ENCODE data around the gene MICAL1.

The MICAL1 gene

DNA sequence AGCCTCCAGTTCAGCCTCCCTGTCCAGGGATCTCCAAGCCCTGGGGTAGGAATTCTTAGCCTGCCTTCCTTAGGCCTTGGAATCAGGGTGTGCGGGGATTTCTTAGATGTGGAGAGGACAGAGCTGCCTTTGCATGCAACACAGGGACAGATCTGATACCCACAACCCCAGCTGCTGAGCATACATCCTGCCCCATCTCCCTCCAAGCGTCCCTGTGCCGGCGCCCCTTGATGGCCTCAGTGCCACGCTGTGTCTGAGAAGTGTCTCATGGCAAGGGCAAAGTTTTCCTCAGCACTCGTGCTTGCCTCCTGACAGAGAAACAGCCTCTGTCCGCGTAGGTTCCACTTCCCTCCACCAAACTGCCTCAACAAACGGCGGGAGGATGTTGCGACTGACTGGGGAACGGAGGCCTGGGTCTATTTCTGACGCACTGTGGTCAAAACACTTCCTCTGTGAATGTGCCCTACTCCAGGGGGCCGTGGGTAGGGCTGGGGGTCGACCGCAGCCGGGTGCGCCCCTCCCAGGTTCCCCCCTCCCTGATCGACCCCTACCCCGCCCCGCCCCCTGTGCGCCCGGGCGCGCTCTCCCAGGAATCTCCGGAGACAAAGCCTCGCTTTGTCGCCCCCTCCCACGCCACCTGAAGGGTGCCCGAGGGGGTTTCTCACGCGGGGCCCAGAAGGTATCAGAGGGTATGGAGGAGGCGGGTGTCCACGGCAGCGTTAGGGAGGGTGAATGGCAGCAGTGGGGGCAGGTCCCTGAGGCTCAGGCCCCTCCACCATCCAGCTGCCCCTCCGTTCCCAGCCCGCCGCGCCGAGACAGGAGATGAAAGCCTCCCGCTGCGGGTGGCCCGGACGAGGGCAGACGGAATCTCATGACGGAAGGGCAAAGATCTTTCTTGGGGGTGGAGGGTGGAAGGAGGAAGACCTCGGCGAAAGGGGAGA is 806 bp downstream of the MICAL1 start:
- TF ChIP-seq, protein P1, sequence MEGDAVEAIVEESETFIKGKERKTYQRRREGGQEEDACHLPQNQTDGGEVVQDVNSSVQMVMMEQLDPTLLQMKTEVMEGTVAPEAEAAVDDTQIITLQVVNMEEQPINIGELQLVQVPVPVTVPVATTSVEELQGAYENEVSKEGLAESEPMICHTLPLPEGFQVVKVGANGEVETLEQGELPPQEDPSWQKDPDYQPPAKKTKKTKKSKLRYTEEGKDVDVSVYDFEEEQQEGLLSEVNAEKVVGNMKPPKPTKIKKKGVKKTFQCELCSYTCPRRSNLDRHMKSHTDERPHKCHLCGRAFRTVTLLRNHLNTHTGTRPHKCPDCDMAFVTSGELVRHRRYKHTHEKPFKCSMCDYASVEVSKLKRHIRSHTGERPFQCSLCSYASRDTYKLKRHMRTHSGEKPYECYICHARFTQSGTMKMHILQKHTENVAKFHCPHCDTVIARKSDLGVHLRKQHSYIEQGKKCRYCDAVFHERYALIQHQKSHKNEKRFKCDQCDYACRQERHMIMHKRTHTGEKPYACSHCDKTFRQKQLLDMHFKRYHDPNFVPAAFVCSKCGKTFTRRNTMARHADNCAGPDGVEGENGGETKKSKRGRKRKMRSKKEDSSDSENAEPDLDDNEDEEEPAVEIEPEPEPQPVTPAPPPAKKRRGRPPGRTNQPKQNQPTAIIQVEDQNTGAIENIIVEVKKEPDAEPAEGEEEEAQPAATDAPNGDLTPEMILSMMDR (conservative IDR thresholded peaks at IDR 0.05; ENCODE audit: low read depth) = no peak
- no peak for DNase-seq (ENCODE audit: low spot score)
- ChIA-PET CTCF (interaction anchor here (0.7 to 0.8 kb wide), 2 partner anchors 12 to 651 kb away, joined by 3 to 5 read pairs; no protein-coding TSS in a partner anchor), POLR2A (ENCODE audit: low non-redundant PET) (no interaction called here)
- peak overlapping the region; percentile 87 for H3K27ac ChIP-seq

DNA sequence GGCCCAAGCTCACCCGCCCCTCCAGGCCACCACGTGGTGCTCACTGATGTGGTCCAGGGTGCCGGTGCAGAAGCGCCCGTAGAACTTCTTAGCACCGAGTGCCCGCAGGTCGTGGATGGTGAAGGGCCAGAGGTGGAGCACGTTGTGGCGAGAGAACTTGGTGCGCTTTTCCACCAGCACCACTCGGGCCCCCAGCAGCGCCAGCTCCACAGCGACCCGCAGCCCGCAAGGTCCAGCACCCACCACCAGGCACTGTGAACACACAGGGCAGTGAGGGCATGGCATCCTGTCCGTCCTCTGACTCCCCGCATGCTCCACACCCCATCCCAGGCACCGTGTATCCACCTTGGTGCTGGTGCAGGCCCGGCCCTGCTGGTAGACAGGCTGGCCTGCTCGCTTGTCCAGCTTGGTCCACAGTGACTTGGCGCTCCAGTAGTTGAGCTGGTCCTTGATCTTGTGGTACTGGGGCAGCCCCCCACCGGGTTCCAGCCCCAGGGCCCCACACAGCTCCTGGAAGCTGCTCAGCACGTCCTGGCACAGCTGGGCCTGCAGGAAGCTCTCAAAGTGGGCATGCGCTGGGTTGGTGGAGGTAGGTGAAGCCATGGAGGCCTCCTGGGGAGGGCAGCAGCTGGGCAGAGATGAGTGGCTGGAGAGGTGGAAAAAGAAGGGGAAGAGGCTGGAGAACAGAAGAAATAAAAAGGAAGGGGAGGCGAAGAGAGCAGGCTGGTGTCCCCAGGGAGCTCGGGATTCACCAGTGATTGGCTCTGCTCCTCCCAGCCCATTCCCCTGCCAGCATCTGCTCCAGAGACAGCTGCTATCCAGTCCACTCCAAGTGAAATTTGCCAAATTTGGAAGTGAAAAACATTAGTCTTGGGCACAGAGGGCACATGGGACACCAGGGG is 1.7 kb downstream of the MICAL1 start:
- ChIA-PET POLR2A (ENCODE audit: low non-redundant PET) (no interaction called here), CTCF (interaction anchor here (0.7 kb wide), 1 partner anchor 8 kb away, joined by 3 read pairs; no protein-coding TSS in a partner anchor)
- TF ChIP-seq, protein P1 (conservative IDR thresholded peaks at IDR 0.05; ENCODE audit: low read depth) = no peak
- peak overlapping the region; percentile 87 for H3K27ac ChIP-seq
- DNase-seq (ENCODE audit: low spot score) = no peak

DNA sequence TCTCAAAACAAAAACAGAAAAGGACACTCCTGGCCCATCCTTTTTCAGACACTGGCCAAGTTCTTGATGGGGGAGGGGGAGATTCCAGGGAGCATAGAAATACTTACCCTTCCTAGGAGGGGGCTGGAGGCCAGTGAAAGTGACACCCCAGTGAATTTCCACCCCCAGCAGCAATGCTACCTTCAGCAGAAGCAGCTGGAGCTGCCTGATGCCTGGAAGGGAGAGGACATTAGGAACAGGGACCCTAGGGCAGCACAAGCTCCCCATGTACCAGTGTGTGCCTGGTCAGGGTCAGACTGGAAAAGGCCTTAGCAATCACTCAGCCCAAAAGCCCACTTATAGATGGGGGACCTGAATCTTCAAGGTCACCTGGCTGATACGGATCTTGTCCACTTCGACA is 2.4 kb downstream of the MICAL1 start:
- TF ChIP-seq, protein P1 (conservative IDR thresholded peaks at IDR 0.05; ENCODE audit: low read depth) = no peak
- peak overlapping the region; percentile 87; the same call in 1 of the 2 replicates for H3K27ac ChIP-seq
- CTCF ChIA-PET = interaction anchor here (0.7 kb wide), 1 partner anchor 8 kb away, joined by 3 read pairs; no protein-coding TSS in a partner anchor
- DNase-seq (ENCODE audit: low spot score) = no peak
- POLR2A ChIA-PET (ENCODE audit: low non-redundant PET) = no interaction called here

DNA sequence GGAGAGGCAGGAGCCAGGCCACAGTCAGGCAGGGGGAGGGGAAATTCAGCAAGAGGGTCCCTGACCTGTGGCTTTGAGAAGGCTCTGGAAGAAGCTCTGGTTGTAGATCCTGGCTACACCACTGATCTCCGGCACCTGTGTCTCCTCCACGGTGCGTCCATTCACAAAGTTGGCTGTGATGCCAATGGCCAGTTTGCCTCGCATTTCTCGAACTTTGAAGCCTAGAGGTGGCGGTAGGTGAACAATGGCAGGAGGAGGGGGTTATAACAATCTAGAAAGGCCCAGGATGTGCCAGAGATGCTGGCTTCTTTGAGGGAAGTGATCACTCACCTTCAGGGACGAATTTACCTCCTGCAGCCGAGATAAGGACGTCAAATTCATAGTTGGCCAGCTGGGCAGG is 3.4 kb downstream of the MICAL1 start:
- TF ChIP-seq, protein P1 (conservative IDR thresholded peaks at IDR 0.05; ENCODE audit: low read depth) = no peak
- H3K27ac ChIP-seq = 0 out of 2 replicates have a peak overlapping the region, but pooled peaks have one; percentile 4
- no peak for DNase-seq (ENCODE audit: low spot score)
- POLR2A ChIA-PET (ENCODE audit: low non-redundant PET) = no interaction called here
- CTCF ChIA-PET = interaction anchor here (0.9 kb wide), 1 partner anchor 12 kb away, joined by 3 read pairs; the partner anchor contains the start of genes PPIL6 and SMPD2

DNA sequence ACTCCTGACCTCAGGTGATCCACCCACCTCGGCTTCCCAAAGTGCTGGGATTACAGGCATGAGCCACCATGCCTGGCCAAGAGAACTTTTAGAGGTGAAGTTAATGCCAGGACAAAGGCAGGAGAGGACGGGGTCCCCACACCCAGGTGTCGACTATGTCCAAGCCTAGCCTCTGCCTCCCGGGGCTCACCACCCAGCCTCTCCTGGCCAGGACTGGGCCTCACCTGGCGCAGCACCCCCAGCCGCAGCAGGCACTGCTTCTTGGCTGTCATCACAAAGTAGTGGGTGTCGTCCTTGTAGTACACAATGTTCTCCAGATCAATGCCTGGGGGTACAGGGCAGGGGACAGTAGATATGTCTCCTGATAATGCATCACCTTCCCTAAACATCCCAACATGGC is 4.2 kb downstream of the MICAL1 start:
- H3K27ac ChIP-seq = no peak overlapping the region
- ChIA-PET POLR2A (ENCODE audit: low non-redundant PET) (no interaction called here), CTCF (interaction anchor here (0.9 kb wide), 1 partner anchor 11 kb away, joined by 3 read pairs; the partner anchor contains the start of genes PPIL6 and SMPD2)
- TF ChIP-seq, protein P1 (conservative IDR thresholded peaks at IDR 0.05; ENCODE audit: low read depth) = no peak
- no peak for DNase-seq (ENCODE audit: low spot score)

DNA sequence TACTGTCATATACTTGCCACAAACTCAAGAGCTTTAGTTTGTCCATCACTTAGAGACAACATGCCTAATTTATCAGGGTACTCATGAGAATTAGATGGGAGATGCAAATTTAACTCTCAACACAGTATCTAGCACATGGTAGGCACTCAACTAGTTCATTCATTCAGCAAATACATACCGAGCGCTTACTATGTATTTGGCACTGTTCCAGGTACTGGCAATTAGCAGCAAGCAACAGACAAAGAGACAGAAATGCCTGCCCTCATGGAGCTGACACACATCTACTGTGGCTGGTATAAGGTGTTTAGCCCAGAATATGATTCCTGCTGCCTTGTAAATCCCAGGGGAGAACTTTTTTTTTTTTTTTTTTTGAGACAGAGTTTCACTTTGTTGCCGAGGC is 4.8 kb downstream of the MICAL1 start:
- DNase-seq (ENCODE audit: low spot score) = no peak
- TF ChIP-seq, protein P1 (conservative IDR thresholded peaks at IDR 0.05; ENCODE audit: low read depth) = no peak
- CTCF ChIA-PET = no interaction called here
- H3K27ac ChIP-seq = no peak overlapping the region
- POLR2A ChIA-PET (ENCODE audit: low non-redundant PET) = no interaction called here

All from RWPE1 (cell line).